HG02970 (cell line): ENCODE data around the gene FBXL5.
"Not testable (repeated sequence)": the region's sequence is repeated elsewhere in the genome, so short reads cannot be mapped to it uniquely, and the experiment has no call there.

Source experiments
- ATAC-seq: cut with Tn5 transposase; IDR thresholded peaks from one replicate; pipeline ENCODE4 v1.9.1; 2021; ENCODE audit warnings: mild to moderate bottlenecking, moderate library complexity, moderate number of reproducible peaks; ENCODE audit not compliant: unreplicated experiment, low FRiP score

The FBXL5 gene

GRCh38 chr4:15653420-15653819 lies 1.7 kb downstream of the FBXL5 start:
- no peak for ATAC-seq

DNA sequence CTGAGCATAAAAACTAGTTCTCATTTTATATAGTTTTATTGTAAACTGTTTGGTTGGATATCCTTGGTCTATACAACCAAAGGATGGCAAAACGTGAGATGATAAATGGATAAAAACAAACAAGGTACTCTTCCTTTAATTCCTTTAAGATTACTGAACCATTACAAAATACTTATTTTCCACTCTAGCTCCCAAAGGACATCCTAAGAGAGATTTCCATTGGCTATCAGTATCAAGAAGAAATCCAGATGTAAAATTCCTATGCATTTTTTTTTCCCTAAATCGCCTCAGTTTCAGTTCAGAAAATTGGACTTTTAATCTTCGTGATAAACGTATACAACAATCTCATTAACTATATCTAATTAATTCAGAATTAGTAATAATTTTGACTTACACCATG lies 2.3 kb downstream of the FBXL5 start:
- no peak for ATAC-seq

GRCh38 chr4:15652191-15652590 lies 3.0 kb downstream of the FBXL5 start:
- no peak for ATAC-seq

DNA sequence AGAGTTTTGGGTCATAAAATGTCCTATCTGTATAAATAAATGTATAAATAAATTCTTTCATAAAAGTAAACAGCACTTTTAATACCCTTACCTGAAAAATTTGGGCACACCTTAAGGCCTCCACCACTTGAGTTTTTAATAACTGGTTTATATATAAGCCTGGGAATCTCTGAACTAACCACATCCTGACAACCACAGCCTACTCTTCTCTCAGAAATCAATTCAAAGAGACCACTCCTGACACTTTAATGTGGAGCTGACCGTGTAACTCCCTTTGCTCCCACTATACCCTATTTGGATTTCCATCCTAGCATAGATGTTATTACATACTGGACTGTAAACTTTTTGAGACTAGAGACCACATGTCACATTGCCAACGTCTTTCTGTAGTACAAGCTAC lies 3.5 kb downstream of the FBXL5 start:
- ATAC-seq, result no peak

- ATAC-seq, result no peak
These were observed 5.1 kb downstream of the FBXL5 start for GRCh38 chr4:15649914-15650545.

- no peak for ATAC-seq
These were observed 6.6 kb downstream of the FBXL5 start for GRCh38 chr4:15648600-15648999.

DNA sequence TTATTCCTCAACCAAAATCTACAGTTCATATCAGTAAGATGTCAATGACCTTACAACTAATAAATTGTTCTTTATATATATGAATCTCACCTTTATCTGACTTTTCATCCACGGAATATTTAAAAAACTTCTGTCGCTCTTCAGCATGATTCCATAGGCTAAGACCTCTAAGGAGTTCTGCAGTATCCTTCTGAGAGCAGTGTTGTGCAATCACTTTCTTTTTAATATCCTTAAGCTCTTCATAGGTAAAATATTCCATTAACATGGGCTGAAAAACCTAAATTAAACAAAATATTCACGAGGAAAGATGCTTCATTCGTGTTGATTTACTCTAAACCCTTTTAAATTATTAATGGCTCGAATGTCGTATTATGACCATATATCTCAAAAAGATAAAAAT lies 16.7 kb downstream of the FBXL5 start:
- ATAC-seq, result no peak

GRCh38 chr4:15636818-15637217 lies 18.3 kb downstream of the FBXL5 start:
- ATAC-seq, result no peak

- not testable (repeated sequence) for ATAC-seq
These were observed 37.8 kb downstream of the FBXL5 start for GRCh38 chr4:15617407-15617806.

- ATAC-seq, result not testable (repeated sequence)
These were observed 40.3 kb downstream of the FBXL5 start for GRCh38 chr4:15614891-15615290.

- ATAC-seq, result no peak
These were observed 43.0 kb downstream of the FBXL5 start for GRCh38 chr4:15612136-15612535.

- ATAC-seq, result no peak
These were observed 44.3 kb downstream of the FBXL5 start for GRCh38 chr4:15610855-15611254.

DNA sequence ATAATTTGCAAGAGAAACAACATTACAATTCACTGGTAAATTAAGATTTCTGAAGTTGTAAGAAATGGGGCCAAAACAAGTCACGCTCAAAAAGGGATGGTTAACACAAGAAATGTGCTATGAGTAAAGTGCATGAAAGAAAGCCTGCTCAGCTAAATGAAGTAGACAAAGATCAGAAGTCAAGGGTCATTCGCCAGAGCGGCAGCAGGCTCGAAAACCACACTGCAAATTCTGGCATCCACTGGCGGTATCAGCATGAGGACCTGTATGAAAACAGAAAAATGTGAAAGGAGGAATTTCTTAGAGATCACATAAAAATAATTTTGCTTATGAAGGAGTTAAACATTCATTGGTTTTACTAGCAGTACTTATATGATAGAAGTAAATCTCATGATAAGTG lies 49.6 kb downstream of the FBXL5 start:
- ATAC-seq, result no peak

GRCh38 chr4:15601862-15602261 lies 53.3 kb downstream of the FBXL5 start:
- no peak for ATAC-seq

- ATAC-seq, result no peak
These were observed 55.0 kb downstream of the FBXL5 start for GRCh38 chr4:15600176-15600575.

- ATAC-seq, result no peak
These were observed 56.5 kb downstream of the FBXL5 start for GRCh38 chr4:15598644-15599043.

GRCh38 chr4:15592799-15593198 lies 62.4 kb downstream of the FBXL5 start:
- ATAC-seq, result no peak

- no peak for ATAC-seq
These were observed 67.5 kb downstream of the FBXL5 start for GRCh38 chr4:15587649-15588048.

GRCh38 chr4:15586066-15586465 lies 69.1 kb downstream of the FBXL5 start:
- no peak for ATAC-seq

- no peak for ATAC-seq
These were observed 69.8 kb downstream of the FBXL5 start for GRCh38 chr4:15585331-15585730.

DNA sequence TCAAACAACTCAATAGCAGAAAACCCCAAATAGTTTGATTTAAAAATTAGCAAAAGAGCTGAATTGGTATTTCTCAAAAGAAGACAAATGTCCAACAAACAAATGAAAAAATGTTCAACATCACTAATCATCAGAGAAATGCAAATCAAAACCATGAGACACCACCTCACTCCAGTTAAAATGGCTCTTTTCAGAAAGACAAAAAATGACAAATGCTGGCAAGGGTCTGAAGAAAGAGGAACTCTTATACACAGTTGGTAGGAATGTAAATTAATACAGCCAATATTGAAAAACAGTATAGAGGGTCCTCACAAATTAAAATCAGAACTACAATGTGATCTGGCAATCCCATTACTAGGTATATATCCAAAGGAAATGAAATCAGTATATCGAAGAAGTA lies 70.4 kb downstream of the FBXL5 start:
- no peak for ATAC-seq

DNA sequence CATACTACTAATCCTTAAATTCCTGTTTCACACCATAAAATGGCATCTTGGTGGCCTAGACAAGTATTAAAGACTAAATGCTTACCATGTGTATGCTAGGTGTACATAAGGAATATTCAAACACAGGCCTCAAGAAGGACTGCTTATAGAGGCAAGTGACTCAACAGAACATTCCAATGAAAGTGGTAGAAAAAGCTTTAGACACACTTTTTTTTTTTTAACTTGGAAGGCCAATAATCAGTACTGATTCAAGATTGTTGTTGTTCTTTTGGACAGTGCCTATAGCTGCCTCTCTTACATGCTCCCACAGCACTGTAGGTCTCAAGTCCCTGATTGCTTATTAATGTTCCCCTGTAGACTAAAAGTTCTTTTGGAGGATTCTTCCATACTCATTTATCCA lies 77.6 kb downstream of the FBXL5 start:
- no peak for ATAC-seq

DNA sequence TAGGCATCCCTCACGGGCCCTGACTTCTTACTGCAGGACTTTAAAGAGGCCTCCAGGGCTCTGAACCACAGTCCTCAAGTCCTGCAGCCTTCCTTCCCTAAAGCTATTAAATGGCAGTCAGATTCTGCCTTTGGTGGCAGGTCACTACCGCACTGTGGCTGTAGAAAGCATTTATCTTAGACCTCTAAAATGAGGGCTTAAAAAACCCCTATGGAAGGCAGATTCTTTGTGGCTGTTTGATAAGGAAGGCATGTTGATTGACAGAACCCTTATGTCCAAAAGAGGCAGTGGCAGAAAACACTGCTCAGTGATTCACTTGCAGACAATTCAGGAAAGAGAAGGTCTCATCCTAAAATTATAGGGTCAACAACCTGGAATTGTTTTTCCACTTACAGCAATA lies 79.2 kb downstream of the FBXL5 start:
- ATAC-seq, result no peak
